H9 (cell line): ENCODE measurements around the gene SH3BGR. TPM values are rescaled to one million over a fixed set of nuclear protein-coding genes. Genes with fewer than 3 reads are reported as not detected.

ENCODE experiments used
- DNase-seq: peaks from one replicate; pipeline ENCODE4 v3.0.0-alpha.2; 2017
- H2AFZ ChIP-seq: one replicate; pipeline ENCODE4 v1.6.1; 2013; ENCODE audit warnings: mild to moderate bottlenecking, low read length, control low read depth, moderate library complexity
- H2AK5ac ChIP-seq: 2 replicates; pipeline ENCODE4 v1.6.1; 2013; ENCODE audit warnings: low read length, control low read depth, mixed read lengths; ENCODE audit not compliant: insufficient read length
- H2BK120ac ChIP-seq: one replicate; pipeline ENCODE4 v1.6.1; 2013; ENCODE audit warnings: low read depth, mild to moderate bottlenecking, low read length, control low read depth, inconsistent platforms; ENCODE audit not compliant: poor library complexity, severe bottlenecking
- H2BK12ac ChIP-seq: 2 replicates; pipeline ENCODE4 v1.6.1; 2013; ENCODE audit warnings: low read length, control low read depth, mixed read lengths, low read depth; ENCODE audit not compliant: insufficient read length
- H2BK15ac ChIP-seq: 2 replicates; pipeline ENCODE4 v1.6.1; 2013; ENCODE audit warnings: low read depth, low read length, control low read depth
- H2BK20ac ChIP-seq: one replicate; pipeline ENCODE4 v1.6.1; 2013; ENCODE audit warnings: low read depth, mild to moderate bottlenecking, low read length, control low read depth, inconsistent platforms; ENCODE audit not compliant: poor library complexity, severe bottlenecking
- H2BK5ac ChIP-seq: 2 replicates; pipeline ENCODE4 v1.6.1; 2013; ENCODE audit warnings: low read length, control low read depth, mixed read lengths; ENCODE audit not compliant: insufficient read length
- H3K14ac ChIP-seq: 2 replicates; pipeline ENCODE4 v1.6.1; 2013; ENCODE audit warnings: low read length, control low read depth; ENCODE audit not compliant: insufficient read depth
- H3K18ac ChIP-seq: 2 replicates; pipeline ENCODE4 v1.6.1; 2013; ENCODE audit warnings: low read depth, mild to moderate bottlenecking, mixed read lengths, low read length, control low read depth; ENCODE audit not compliant: insufficient read length
- H3K23ac ChIP-seq: 2 replicates; pipeline ENCODE4 v1.6.1; 2013; ENCODE audit warnings: low read length, control low read depth, mixed read lengths, low read depth; ENCODE audit not compliant: insufficient read length
- H3K23me2 ChIP-seq: 2 replicates; pipeline ENCODE4 v1.6.1; 2013; ENCODE audit warnings: low read depth, mild to moderate bottlenecking, mixed read lengths, low read length, control low read depth; ENCODE audit not compliant: insufficient read length, poor library complexity, severe bottlenecking
- H3K27ac ChIP-seq: 2 replicates; pipeline ENCODE4 v1.5.1; 2013; ENCODE audit warnings: low read length, control low read depth, mixed read lengths, low read depth; ENCODE audit not compliant: insufficient read length
- H3K27me3 ChIP-seq: 2 replicates; pipeline ENCODE4 v1.6.1; 2013; ENCODE audit warnings: low read length, control low read depth, inconsistent platforms; ENCODE audit not compliant: insufficient read depth
- H3K4ac ChIP-seq: 2 replicates; pipeline ENCODE4 v1.6.1; 2013; ENCODE audit warnings: low read depth, mild to moderate bottlenecking, control low read depth, inconsistent platforms, low read length, moderate library complexity
- H3K4me1 ChIP-seq: 2 replicates; pipeline ENCODE4 v1.6.1; 2013; ENCODE audit warnings: low read length, control low read depth, inconsistent platforms; ENCODE audit not compliant: insufficient read depth
- H3K4me2 ChIP-seq: 2 replicates; pipeline ENCODE4 v1.6.1; 2013; ENCODE audit warnings: low read length, control low read depth, mixed read lengths; ENCODE audit not compliant: insufficient read length, insufficient read depth
- H3K56ac ChIP-seq: 2 replicates; pipeline ENCODE4 v1.6.1; 2013; ENCODE audit warnings: low read depth, mild to moderate bottlenecking, mixed read lengths, low read length, control low read depth; ENCODE audit not compliant: insufficient read length
- H3K79me1 ChIP-seq: 2 replicates; pipeline ENCODE4 v1.6.1; 2013; ENCODE audit warnings: low read depth, mild to moderate bottlenecking, moderate library complexity, low read length, control low read depth, inconsistent platforms; ENCODE audit not compliant: insufficient read depth, poor library complexity, severe bottlenecking
- H3K79me2 ChIP-seq: 2 replicates; pipeline ENCODE4 v1.6.1; 2013; ENCODE audit warnings: low read length, control low read depth, inconsistent platforms; ENCODE audit not compliant: insufficient read depth
- H3K9ac ChIP-seq: 2 replicates; pipeline ENCODE4 v1.6.1; 2013; ENCODE audit warnings: low read length, control low read depth, mixed read lengths; ENCODE audit not compliant: insufficient read length; ENCODE audit errors: extremely low read depth
- H3K9me3 ChIP-seq: one replicate; pipeline ENCODE4 v1.6.1; 2013; ENCODE audit warnings: low read depth, low read length, inconsistent platforms; ENCODE audit not compliant: control insufficient read depth
- H3T11ph ChIP-seq: one replicate; pipeline ENCODE4 v1.6.1; 2013; ENCODE audit warnings: mild to moderate bottlenecking, low read length, control low read depth, inconsistent platforms
- H4K20me1 ChIP-seq: one replicate; pipeline ENCODE4 v1.6.1; 2013; ENCODE audit not compliant: control insufficient read depth, insufficient read length, insufficient read depth
- H4K5ac ChIP-seq: 2 replicates; pipeline ENCODE4 v1.6.1; 2013; ENCODE audit warnings: low read depth, mild to moderate bottlenecking, mixed read lengths, low read length, control low read depth; ENCODE audit not compliant: insufficient read length
- H4K8ac ChIP-seq: replicated peaks from 2 replicates; pipeline ENCODE4 v1.6.1; 2013; ENCODE audit warnings: low read length, control low read depth, mixed read lengths, low read depth; ENCODE audit not compliant: insufficient read length
- H4K91ac ChIP-seq: 2 replicates; pipeline ENCODE4 v1.6.1; 2013; ENCODE audit warnings: low read depth, mild to moderate bottlenecking, moderate library complexity, mixed read lengths, low read length, control low read depth; ENCODE audit not compliant: insufficient read length
- H3K27ac Mint-ChIP-seq, 3 experiments: 2 replicates in 2 of 3; 3 replicates in 1 of 3; pipeline ENCODE4 v1.8.0; 2020 to 2021; ENCODE audit warnings: mixed read lengths in 3 of 3, mild to moderate bottlenecking in 1 of 3, moderate library complexity in 1 of 3
- H3K27me3 Mint-ChIP-seq: 2 replicates; pipeline ENCODE4 v1.8.0; 2021; ENCODE audit warnings: low read depth, mild to moderate bottlenecking, moderate library complexity, mixed read lengths
- H3K36me3 Mint-ChIP-seq, 3 experiments: 2 replicates in 2 of 3; 3 replicates in 1 of 3; pipeline ENCODE4 v1.8.0; 2020 to 2021; ENCODE audit warnings: low read depth in 3 of 3, mixed read lengths in 3 of 3; ENCODE audit not compliant: insufficient read depth in 1 of 3
- H3K4me1 Mint-ChIP-seq, 2 experiments: 2 replicates each; pipeline ENCODE4 v1.8.0; 2020; ENCODE audit warnings: mixed read lengths in 2 of 2
- H3K4me3 Mint-ChIP-seq, 2 experiments: 2 replicates in 1 of 2; 3 replicates in 1 of 2; pipeline ENCODE4 v1.8.0; 2020 to 2021; ENCODE audit warnings: mild to moderate bottlenecking in 2 of 2, mixed read lengths in 2 of 2, moderate library complexity in 1 of 2
- H3K9me3 Mint-ChIP-seq, 2 experiments: 2 replicates in 1 of 2; 3 replicates in 1 of 2; pipeline ENCODE4 v1.8.0; 2020; ENCODE audit warnings: mild to moderate bottlenecking in 2 of 2, mixed read lengths in 2 of 2, moderate library complexity in 1 of 2
- WGBS: extraction: QIAGEN DNeasy Blood & Tissue Kit; methylation state at CpG from one replicate; pipeline ENCODE4 v1.1.7; 2013; ENCODE audit warnings: missing lambda C conversion rate, low lambda C conversion rate, mixed read lengths; ENCODE audit not compliant: insufficient read length; ENCODE audit errors: extremely low coverage; 5-methylcytosine and 5-hydroxymethylcytosine counted together
- total RNA-seq: library from RNA; stranded (reverse); gene quantifications from 2 replicates; pipeline ENCODE4 v1.2.1, GENCODE V29; 2021
- TF ChIP-seq, protein P1 (sequence below): fragments of 200-600 bp; sonication (generic); conservative IDR thresholded peaks from 3 replicates; pipeline ENCODE4 v1.8.0; 2021; ENCODE audit warnings: antibody characterized with exemption, mild to moderate bottlenecking

The SH3BGR gene
- total RNA-seq, 1 experiment from 2014 or later: 2.9 TPM

DNA sequence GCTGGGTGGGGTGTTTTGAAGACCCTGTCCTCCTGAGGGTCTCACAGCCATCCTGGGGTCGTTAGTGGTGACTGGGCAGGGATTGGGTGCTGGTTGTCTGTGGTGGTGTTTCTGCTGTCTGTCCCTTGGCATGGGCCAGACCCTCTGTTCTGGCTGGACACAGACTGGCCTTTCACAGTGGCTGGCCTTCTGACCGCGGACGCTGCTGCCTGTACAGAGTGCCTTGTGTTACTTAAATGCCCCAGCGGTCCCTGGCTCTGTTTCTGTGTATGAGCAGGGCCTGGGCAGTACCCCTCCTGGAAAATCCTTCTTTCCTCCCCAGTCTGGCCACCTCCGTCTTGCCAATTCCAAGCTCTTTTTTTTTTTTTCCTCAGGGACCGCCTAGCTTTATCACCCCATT lies 50.9 kb downstream of the SH3BGR start:
- no peak for DNase-seq
- Histone ChIP-seq H3K27ac (no peak overlapping the region), H3K9me3 (no peaks in the 10 kb centered on the region), H2BK120ac (no peak overlapping the region), H3K4me2 (no peak overlapping the region), H2BK15ac (no peak overlapping the region), H3K4me1 (no peaks in the 10 kb centered on the region), H4K20me1 (no peaks in the 10 kb centered on the region), H3K27me3 (no peaks in the 10 kb centered on the region), H3K9ac (no peak overlapping the region), H4K5ac (no peak overlapping the region), H4K91ac (no peak overlapping the region), H2BK5ac (no peak overlapping the region), H4K8ac (no peak overlapping the region), H2BK20ac (no peak overlapping the region), H3K23ac (no peak overlapping the region), H3K56ac (no peak overlapping the region), H3T11ph (no peak overlapping the region), H3K18ac (no peak overlapping the region), H3K23me2 (peaks cover 2% of the 10 kb centered on the region), H3K79me2 (no peaks in the 10 kb centered on the region), H2BK12ac (no peak overlapping the region), H2AFZ (no peak overlapping the region), H2AK5ac (no peak overlapping the region), H3K4ac (no peak overlapping the region), H3K79me1 (no peaks in the 10 kb centered on the region), H3K14ac (peak overlapping the region; percentile 56; the same call in 1 of the 2 replicates)
- TF ChIP-seq, protein P1, sequence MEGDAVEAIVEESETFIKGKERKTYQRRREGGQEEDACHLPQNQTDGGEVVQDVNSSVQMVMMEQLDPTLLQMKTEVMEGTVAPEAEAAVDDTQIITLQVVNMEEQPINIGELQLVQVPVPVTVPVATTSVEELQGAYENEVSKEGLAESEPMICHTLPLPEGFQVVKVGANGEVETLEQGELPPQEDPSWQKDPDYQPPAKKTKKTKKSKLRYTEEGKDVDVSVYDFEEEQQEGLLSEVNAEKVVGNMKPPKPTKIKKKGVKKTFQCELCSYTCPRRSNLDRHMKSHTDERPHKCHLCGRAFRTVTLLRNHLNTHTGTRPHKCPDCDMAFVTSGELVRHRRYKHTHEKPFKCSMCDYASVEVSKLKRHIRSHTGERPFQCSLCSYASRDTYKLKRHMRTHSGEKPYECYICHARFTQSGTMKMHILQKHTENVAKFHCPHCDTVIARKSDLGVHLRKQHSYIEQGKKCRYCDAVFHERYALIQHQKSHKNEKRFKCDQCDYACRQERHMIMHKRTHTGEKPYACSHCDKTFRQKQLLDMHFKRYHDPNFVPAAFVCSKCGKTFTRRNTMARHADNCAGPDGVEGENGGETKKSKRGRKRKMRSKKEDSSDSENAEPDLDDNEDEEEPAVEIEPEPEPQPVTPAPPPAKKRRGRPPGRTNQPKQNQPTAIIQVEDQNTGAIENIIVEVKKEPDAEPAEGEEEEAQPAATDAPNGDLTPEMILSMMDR: no peak
- Mint-ChIP-seq H3K4me3 (no peak overlapping the region), H3K9me3 (peaks cover 0 to 2% of the 10 kb centered on the region in 2 experiments; a peak in 2 of 5 replicates), H3K36me3 (peaks cover 0 to 4% (median 0%) of the 10 kb centered on the region in 3 experiments; a peak in 1 of 7 replicates), H3K4me1 (peaks cover 0 to 6% of the 10 kb centered on the region in 2 experiments; a peak in 2 of 4 replicates), H3K27ac (no peak overlapping the region), H3K27me3 (no peaks in the 10 kb centered on the region; the same call in 1 of the 2 replicates)
- no CpG with 5 or more reads among the region's 7 CpGs for WGBS
